OCI-LY1 (cell line): Measurements from ENCODE around the gene GABRA5.

ENCODE experiments used
- CTCF ChIP-seq: fragments of 200-600 bp; sonication (generic), shearing (Covaris generic); IDR thresholded peaks from 2 replicates; pipeline ENCODE4 v1.5.1; 2017; ENCODE audit warnings: mild to moderate bottlenecking, antibody characterized with exemption, low read length, moderate library complexity, mixed read lengths
- EZH2 ChIP-seq: fragments of 200-600 bp; sonication (generic), shearing (Covaris generic); IDR thresholded peaks from 2 replicates; pipeline ENCODE4 v1.8.0; 2017; ENCODE audit warnings: borderline replicate concordance, mixed run types, mild to moderate bottlenecking, antibody characterized with exemption, low read length, moderate library complexity, mixed read lengths

GRCh38 chr15:26882112-26882511 lies 15.2 kb downstream of the GABRA5 start:
- TF ChIP-seq CTCF (no peak), EZH2 (no peak)
